Uterus (tissue), 2 donors: ENCODE results near the gene SIMC1.
"Not testable (repeated sequence)": the region's sequence is repeated elsewhere in the genome, so short reads cannot be mapped to it uniquely, and the experiment has no call there.

Experiments
- CTCF ChIP-seq, 4 experiments: fragments of 200-600 bp in 2 of 4; fragments of 450-650 bp in 2 of 4; sonication (generic) in 2 of 4; IDR thresholded peaks; one replicate each; pipeline ENCODE4 v1.5.1; 2016 to 2019; ENCODE audit warnings: antibody characterized with exemption in 4 of 4, mild to moderate bottlenecking in 2 of 4, moderate library complexity in 1 of 4
- POLR2A ChIP-seq, 2 donors: fragments of 450-650 bp; IDR thresholded peaks; one replicate each; pipeline ENCODE4 v1.6.1; 2016; ENCODE audit warnings: antibody characterized with exemption in 2 of 2, mild to moderate bottlenecking in 1 of 2, moderate library complexity in 1 of 2

GRCh38 chr5:176257871-176258505 is 19.8 kb downstream of the SIMC1 start:
- TF ChIP-seq CTCF, POLR2A (IDR thresholded peaks at IDR 0.05): not testable (repeated sequence)
